Hepatocyte (in vitro differentiated cells): Measurements from ENCODE around the gene TTLL3. TPM values are rescaled to one million over a fixed set of nuclear protein-coding genes. Genes with fewer than 3 reads are reported as not detected.
"Not testable (repeated sequence)": the region's sequence is repeated elsewhere in the genome, so short reads cannot be mapped to it uniquely, and the experiment has no call there.

Experiments used
- DNase-seq: peaks from one replicate; pipeline ENCODE4 v3.0.0-alpha.2; 2016; ENCODE audit warnings: low spot score
- H2AFZ ChIP-seq: fragments of 200-600 bp; sonication (generic); 2 replicates; pipeline ENCODE4 v1.6.0; 2016; ENCODE audit warnings: antibody characterized with exemption, mild to moderate bottlenecking
- H3K27ac ChIP-seq: fragments of 200-600 bp; sonication (generic); 2 replicates; pipeline ENCODE4 v1.5.1; 2016; ENCODE audit warnings: mild to moderate bottlenecking
- H3K27me3 ChIP-seq: fragments of 200-600 bp; sonication (generic); 2 replicates; pipeline ENCODE4 v1.6.1; 2016
- H3K36me3 ChIP-seq: fragments of 200-600 bp; sonication (generic); replicated peaks from 2 replicates; pipeline ENCODE4 v1.5.1; 2016; ENCODE audit warnings: low read depth; ENCODE audit not compliant: insufficient read depth
- H3K4me1 ChIP-seq: fragments of 200-600 bp; sonication (generic); 2 replicates; pipeline ENCODE4 v1.5.1; 2016; ENCODE audit warnings: mild to moderate bottlenecking, moderate library complexity; ENCODE audit not compliant: insufficient read depth
- H3K4me2 ChIP-seq: fragments of 200-600 bp; sonication (generic); 2 replicates; pipeline ENCODE4 v1.6.0; 2016
- H3K4me3 ChIP-seq: fragments of 200-600 bp; sonication (generic); 2 replicates; pipeline ENCODE4 v1.5.1; 2016; ENCODE audit warnings: mild to moderate bottlenecking
- H3K79me2 ChIP-seq: fragments of 200-600 bp; sonication (generic); 2 replicates; pipeline ENCODE4 v1.6.0; 2017; ENCODE audit warnings: mild to moderate bottlenecking
- H3K9me2 ChIP-seq: fragments of 200-600 bp; sonication (generic); replicated peaks from 2 replicates; pipeline ENCODE4 v1.6.0; 2017; ENCODE audit warnings: mild to moderate bottlenecking; ENCODE audit not compliant: insufficient read depth
- H3K9me3 ChIP-seq: fragments of 200-600 bp; sonication (generic); 2 replicates; pipeline ENCODE4 v1.5.1; 2016; ENCODE audit warnings: low read depth, mild to moderate bottlenecking
- H4K20me1 ChIP-seq: fragments of 200-600 bp; sonication (generic); 2 replicates; pipeline ENCODE4 v1.6.0; 2016; ENCODE audit warnings: mild to moderate bottlenecking; ENCODE audit not compliant: insufficient read depth, poor library complexity, severe bottlenecking
- CTCF ChIP-seq: fragments of 200-600 bp; sonication (generic); IDR thresholded peaks from 2 replicates; pipeline ENCODE4 v1.5.1; 2016; ENCODE audit warnings: antibody characterized with exemption, mild to moderate bottlenecking; ENCODE audit not compliant: poor library complexity
- EZH2 ChIP-seq: fragments of 200-600 bp; sonication (generic); IDR thresholded peaks from 2 replicates; pipeline ENCODE4 v1.6.1; 2016; ENCODE audit warnings: antibody characterized with exemption, mild to moderate bottlenecking, borderline replicate concordance
- EZH2phosphoT487 ChIP-seq: fragments of 200-600 bp; sonication (generic); IDR thresholded peaks from one replicate; pipeline ENCODE4 v1.6.1; 2018; ENCODE audit warnings: antibody characterized with exemption, mild to moderate bottlenecking, low read depth, moderate library complexity; ENCODE audit not compliant: unreplicated experiment, severe bottlenecking
- WGBS: methylation state at CpG from one replicate; pipeline ENCODE4 v1.1.6; 2016; ENCODE audit warnings: low lambda C conversion rate; ENCODE audit errors: missing lambda C conversion rate; 5-methylcytosine and 5-hydroxymethylcytosine counted together
- polyA plus RNA-seq: library from polyadenylated mRNA; unstranded; fragments of >200 nt; fragmentation: Nextera tagmentation; extraction: Ambion mirVana; gene quantifications from 2 replicates; pipeline ENCODE4 v1.2.1, GENCODE V29; 2016
- total RNA-seq: library from RNA; depleted of rRNA; stranded (reverse); fragments of >200 nt; gene quantifications from 2 replicates; pipeline ENCODE4 v1.2.3, GENCODE V29; 2014

The TTLL3 gene
- total and polyA plus RNA-seq, 2 experiments from 2014 or later, result 21.5 to 27.4 TPM

GRCh38 chr3:9875448-9875847 lies 65.4 kb downstream of the TTLL3 start:
- H3K4me3 ChIP-seq, result no peak overlapping the region
- no peaks in the 10 kb centered on the region for H4K20me1 ChIP-seq
- H3K4me1 ChIP-seq, result peaks cover 23% of the 10 kb centered on the region
- H3K79me2 ChIP-seq, result no peaks in the 10 kb centered on the region
- no peak for DNase-seq
- no peaks in the 10 kb centered on the region for H3K9me3 ChIP-seq
- no peak overlapping the region for H3K4me2 ChIP-seq
- no peak overlapping the region for H2AFZ ChIP-seq
- no peaks in the 10 kb centered on the region for H3K36me3 ChIP-seq
- no peaks in the 10 kb centered on the region for H3K27me3 ChIP-seq
- no peaks in the 10 kb centered on the region for H3K9me2 ChIP-seq
- H3K27ac ChIP-seq, result no peak overlapping the region
- TF ChIP-seq EZH2phosphoT487 (no peak), CTCF (no peak), EZH2 (no peak)

- 89% methylated on average over 4 of the region's 4 CpGs for WGBS
These were observed 66.2 kb downstream of the TTLL3 start for GRCh38 chr3:9876255-9876654.

GRCh38 chr3:9876991-9877390 lies 66.9 kb downstream of the TTLL3 start:
- Histone ChIP-seq H3K4me3 (no peak overlapping the region), H2AFZ (no peak overlapping the region), H3K9me3 (no peaks in the 10 kb centered on the region), H3K9me2 (no peaks in the 10 kb centered on the region), H3K27ac (no peak overlapping the region), H3K4me2 (peak overlapping the region; percentile 53), H3K79me2 (no peaks in the 10 kb centered on the region), H3K36me3 (no peaks in the 10 kb centered on the region), H4K20me1 (no peaks in the 10 kb centered on the region), H3K4me1 (peaks cover 23% of the 10 kb centered on the region), H3K27me3 (no peaks in the 10 kb centered on the region)
- TF ChIP-seq CTCF (no peak), EZH2 (no peak), EZH2phosphoT487 (no peak)
- WGBS, result 90% methylated on average over 12 of the region's 12 CpGs
- no peak for DNase-seq

More at GRCh38 chr3:9876255-9876654, 66.2 kb downstream of the TTLL3 start:
- not testable (repeated sequence) for H3K79me2 ChIP-seq, H3K9me2 ChIP-seq, H3K27ac ChIP-seq, H3K27me3 ChIP-seq, H3K4me2 ChIP-seq, H3K4me3 ChIP-seq, DNase-seq, H3K9me3 ChIP-seq, H3K36me3 ChIP-seq, H4K20me1 ChIP-seq, H2AFZ ChIP-seq
- H3K4me1 ChIP-seq, result peaks cover 23% of the 10 kb centered on the region

- H3K79me2 ChIP-seq, result no peaks in the 10 kb centered on the region
- DNase-seq, result peak; percentile 82
- 63% methylated on average over 5 of the region's 5 CpGs for WGBS
These were observed 68.6 kb downstream of the TTLL3 start for GRCh38 chr3:9878700-9879099.

More at GRCh38 chr3:9878700-9879099, 68.6 kb downstream of the TTLL3 start:
- Histone ChIP-seq H2AFZ (no peak overlapping the region), H3K4me3 (no peak overlapping the region), H3K27ac (peak overlapping the region; percentile 91), H3K9me3 (no peaks in the 10 kb centered on the region), H3K36me3 (no peaks in the 10 kb centered on the region), H3K4me1 (peaks cover 28% of the 10 kb centered on the region), H4K20me1 (no peaks in the 10 kb centered on the region), H3K9me2 (no peaks in the 10 kb centered on the region), H3K27me3 (no peaks in the 10 kb centered on the region), H3K4me2 (peak overlapping the region; percentile 53)
- no peak for TF ChIP-seq CTCF
